NCI-H748 treated with DMSO at 0.1 percent for 48 hours (cell line): ENCODE measurements around the gene ZNF600.
"Not testable (repeated sequence)": the region's sequence is repeated elsewhere in the genome, so short reads cannot be mapped to it uniquely, and the experiment has no call there.

Experiments
- DNase-seq: peaks from one replicate; lab custom pipeline; 2025; lab: John Stamatoyannopoulos, UW

Gene ZNF600

DNA sequence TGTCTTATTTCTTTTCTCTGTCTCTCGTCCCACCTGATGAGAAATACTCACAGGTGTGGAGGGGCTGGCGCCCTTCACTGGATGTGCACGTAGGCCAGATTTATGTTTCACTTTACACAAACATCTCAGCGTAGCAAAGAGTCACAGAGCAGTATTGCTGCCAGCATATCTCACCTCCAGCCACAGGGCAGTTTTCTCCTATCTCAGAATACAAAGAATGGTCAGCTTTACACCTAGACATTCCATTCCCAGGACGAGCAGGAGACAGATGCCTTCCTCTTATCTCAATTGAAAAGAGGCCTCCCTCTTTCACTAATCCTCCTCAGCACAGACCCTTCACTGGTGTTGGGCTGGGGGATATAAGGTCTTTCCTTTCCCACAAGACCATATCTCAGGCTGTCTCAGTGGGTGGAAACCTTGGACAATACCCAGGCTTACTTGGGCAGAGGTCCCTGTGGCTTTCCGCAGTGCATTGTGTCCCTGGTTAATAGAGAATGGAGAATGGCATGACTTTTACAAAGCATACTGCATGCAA, 44.6 kb downstream of the ZNF600 start:
- DNase-seq, result no peak

- DNase-seq, result not testable (repeated sequence)
Measured at GRCh38 chr19:52741371-52741770, 45.2 kb downstream of the ZNF600 start.

- DNase-seq, result no peak
Measured at GRCh38 chr19:52739576-52739975, 47.0 kb downstream of the ZNF600 start.

GRCh38 chr19:52735734-52736133, 50.9 kb downstream of the ZNF600 start:
- DNase-seq, result no peak

- DNase-seq, result peak; percentile 90
Measured at GRCh38 chr19:52734893-52735661, 51.5 kb downstream of the ZNF600 start, which contains the start of gene ZNF611. Gene ZNF611 (minus strand): TSS chr19:52735044. CDS start chr19:52715894, 19,150 bp downstream.

DNA sequence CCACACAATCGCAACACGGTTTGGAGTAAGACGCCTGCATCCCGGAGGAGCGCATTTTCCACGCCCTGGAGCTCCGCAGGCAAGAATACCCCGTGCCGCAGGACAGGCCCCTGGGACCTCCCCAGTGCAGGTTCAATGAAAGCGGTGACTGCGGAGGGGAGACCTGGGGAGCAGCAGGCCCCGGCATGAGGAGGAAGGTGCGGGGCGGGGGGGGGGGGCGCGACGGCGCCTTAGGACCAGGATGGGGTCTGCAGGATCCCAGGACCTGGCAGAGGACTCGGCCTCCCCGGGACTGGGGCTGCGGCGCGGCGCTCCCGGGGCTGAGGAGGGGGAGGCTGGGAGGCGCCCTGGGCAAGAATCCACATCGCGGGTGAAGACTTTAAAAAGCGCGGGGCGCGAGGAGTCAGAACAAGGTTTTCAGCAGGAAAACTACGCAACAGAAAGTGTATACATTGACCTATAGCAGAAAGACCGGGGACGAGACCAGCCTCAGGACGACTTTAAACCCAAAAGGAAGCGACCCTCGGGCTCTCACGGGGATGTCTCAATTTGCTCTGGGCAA, 52.2 kb downstream of the ZNF600 start:
- no peak for DNase-seq

DNA sequence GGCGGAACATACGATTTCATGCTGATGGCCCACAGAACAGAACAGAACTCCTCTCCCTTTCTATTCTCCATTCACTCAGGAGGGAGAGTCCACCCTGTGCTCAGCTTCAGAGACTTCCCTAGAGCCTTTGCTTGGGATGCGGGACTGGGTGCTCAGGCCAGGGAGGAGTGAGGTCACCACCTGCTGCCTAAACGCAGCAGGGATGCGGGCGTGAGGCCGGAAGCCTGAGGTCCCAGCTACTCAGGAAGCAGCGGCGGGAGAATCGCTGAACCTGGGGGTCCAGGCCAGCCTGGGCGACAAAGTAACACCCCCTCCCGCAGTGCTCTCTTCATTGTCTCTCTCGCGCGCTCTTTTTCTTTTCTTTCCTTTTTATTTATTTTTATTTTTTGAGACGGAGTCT, 60.5 kb downstream of the ZNF600 start:
- not testable (repeated sequence) for DNase-seq

- DNase-seq, result no peak
Measured at GRCh38 chr19:52725528-52725961, 61.0 kb downstream of the ZNF600 start.

DNA sequence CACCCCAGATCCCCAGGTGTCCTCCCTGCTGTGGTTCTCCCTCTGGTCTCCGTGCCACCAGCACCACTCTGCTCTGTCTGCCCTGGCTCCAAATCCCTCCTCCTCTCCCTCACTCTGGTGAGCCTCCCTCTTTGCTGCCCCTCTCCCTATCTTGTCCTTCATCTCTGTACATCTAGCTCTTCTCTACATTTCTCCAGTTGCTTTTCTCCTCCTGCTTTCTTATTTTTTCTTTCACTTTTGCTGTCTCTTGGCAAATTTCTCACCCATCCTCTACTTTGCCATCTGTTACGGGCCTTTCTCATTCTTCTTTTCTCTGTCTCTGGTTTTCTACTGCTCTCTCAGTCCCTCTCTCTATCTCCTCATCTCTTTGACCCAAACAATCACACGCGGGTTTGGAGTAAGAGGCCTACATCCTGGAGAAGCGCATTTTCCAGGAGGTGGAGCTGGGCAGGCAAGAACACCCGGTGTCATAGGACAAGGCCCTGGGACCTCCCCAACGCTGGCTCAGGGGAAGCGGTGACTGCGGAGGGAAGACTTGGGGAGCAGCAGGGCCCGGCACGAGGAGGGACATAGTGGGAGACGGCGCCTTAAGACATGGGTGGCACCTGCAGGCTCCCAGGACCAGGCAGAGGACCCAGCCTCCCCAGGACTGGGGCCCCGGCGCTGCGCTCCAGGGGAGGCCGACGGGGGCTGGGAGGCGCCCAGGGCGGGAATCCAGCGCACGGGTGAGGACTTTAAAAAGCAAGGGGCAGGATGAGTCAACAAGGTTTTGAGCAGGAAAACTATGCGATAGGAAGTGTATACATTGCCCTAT, 61.7 kb downstream of the ZNF600 start:
- no peak for DNase-seq

DNA sequence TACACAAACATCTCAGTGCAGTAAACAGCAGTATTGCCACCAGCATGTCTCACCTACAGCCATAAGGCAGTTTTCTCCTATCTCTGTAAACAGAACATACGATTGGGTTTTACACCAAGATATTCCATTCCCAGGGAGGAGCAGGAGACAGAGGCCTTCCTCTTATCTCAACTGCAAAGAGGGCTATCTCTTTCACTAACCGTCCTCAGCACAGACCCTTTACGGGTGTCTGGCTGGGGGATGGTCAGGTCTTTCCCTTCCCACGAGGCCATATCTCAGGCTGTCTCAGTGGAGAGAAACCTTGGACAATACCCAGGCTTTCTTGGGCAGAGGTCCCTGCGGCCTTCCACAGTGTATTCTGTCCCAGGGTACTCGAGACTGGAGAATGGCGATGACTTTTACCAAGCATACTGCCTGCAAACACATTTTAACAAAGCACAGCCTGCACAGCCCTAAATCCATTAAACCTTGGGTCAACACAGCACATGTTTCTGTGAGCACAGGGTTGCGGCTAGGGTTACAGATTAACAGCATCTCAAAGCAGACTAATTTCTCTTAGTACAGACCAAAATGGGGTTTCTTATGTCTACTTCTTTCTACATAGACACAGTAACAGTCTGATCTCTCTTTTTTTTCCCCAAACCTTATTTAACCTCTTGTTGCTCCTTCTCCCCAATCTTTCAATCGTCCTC, 62.5 kb downstream of the ZNF600 start:
- DNase-seq, result not testable (repeated sequence)

DNA sequence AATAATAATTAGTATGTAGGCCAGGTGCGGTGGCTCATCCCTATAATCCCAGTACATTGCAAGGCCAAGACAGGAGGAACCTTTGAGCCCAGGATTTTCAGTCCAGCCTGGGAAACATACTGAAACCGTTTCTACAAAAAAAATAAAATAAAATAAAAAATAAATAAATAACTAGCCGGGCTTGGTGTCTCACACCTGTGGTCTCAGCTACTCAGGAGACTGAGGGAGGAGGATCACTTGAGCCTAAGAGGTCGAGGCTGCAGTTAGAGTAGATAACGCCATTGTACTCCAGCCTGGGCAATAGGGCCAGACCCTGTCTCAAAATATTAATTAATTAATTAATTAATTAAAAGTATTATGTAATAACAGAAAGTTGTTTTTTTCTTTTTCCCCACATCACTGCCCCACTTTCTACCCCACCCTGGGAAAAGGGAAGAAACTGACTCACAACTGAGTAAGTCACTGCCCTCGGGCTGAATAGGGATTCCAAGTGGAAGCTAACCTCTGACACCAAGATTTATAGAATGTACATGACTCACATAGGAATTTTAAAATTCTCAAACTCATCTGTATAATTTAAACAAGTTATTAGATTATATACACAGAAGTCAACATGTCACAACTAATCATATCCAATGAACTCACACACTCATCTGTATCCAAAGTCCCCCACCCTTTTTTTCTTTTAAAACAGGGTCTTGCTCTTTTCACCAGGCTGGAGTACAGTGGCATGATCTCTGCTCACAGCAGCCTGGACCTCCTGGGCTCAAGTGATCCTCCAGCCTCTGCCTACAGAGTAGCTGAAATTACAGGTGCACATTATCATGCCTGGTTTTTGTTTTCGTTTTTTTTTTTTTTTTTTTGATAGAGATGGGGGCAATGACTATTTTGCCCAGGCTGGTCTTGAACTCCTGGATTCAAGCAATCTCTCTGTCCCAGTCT, 64.3 kb downstream of the ZNF600 start:
- no peak for DNase-seq

DNA sequence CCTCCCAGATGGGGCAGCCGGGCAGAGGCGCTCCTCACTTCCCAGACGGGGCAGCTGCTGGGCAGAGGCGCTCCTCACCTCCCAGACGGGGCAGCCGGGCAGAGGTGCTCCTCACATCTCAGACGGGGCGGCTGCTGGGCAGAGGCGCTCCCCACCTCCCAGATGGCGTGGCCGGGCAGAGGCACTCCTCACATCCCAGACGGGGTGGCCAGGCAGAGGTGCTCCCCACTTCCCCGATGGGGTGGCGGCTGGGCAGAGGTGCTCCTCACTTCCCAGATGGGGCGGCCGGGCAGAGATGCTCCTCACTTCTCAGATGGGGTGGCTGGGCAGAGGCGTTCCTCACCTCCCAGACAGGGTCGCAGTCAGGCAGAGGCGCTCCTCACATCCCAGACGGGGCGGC, 66.0 kb downstream of the ZNF600 start:
- not testable (repeated sequence) for DNase-seq

DNA sequence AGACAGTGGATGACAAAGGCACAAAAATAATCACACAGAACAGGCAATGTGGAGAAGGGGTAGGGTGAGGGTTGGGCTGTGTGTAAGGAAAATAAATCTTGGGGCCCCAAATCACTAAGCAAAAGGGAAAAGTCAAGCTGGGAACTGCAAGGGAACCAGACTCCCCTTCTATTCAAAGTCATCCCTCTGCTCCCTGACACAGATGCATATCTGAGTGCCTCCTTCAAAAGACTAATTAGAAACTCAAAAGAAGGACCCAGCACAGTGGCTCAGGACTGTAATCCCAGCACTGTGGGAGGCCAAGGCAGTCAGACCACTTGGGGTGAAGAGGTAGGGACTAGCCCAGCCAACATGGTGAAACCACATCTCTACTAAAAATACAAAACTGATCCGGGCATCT, 70.1 kb downstream of the ZNF600 start:
- DNase-seq, result no peak

- DNase-seq, result not testable (repeated sequence)
Measured at GRCh38 chr19:52715902-52716301, 70.7 kb downstream of the ZNF600 start.

- not testable (repeated sequence) for DNase-seq
Measured at GRCh38 chr19:52715330-52715729, 71.3 kb downstream of the ZNF600 start.
